GM04504 (cell line): ENCODE results near the gene CCDC91.
"Not testable (repeated sequence)": the region's sequence is repeated elsewhere in the genome, so short reads cannot be mapped to it uniquely, and the experiment has no call there.

ENCODE experiments used
- DNase-seq: peaks from one replicate; pipeline ENCODE4 v3.0.0-alpha.2; 2012; ENCODE audit warnings: low read depth

CCDC91 gene

DNA sequence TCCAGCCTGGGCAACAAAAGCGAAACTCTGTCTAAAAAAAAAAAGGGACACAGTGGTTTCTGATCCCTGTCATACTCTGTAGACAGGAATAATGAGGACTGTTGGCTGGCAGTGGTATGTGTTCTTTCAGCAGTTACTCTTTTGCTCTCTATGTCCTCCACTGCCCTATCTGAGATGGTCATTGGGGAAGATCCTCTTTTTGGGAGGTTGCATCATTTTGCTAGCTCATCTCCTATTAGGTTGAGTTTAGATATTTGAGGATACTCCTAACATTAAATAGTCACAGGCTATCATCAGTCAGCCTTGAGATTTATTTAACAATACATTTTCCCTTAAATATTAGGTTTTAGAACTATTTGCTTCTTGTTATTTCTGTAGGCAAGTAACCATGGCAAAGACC is 5.9 kb upstream of the CCDC91 start:
- DNase-seq, result no peak

DNA sequence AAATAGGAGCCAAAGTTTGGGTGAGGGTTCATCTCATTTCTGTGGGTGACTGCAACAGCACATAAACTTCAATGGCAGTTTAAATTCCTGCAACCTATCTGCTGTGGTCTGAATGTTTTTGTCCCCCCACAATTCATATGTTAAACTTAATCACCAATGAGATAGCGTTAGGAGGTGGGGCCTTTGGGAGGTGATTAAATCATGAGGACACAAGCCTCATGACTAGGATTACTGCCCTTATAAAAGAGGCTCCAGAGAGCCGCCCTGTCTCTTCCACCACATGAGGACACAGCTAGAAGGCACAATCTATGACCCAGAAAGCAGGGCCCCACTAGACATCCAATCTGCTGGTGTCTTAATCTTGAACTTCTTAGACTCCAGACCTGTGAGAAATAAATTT is 3.8 kb upstream of the CCDC91 start:
- no peak for DNase-seq

- DNase-seq, result no peak
These were observed 404 bp upstream of the CCDC91 start for GRCh38 chr12:28189784-28190320.

DNA sequence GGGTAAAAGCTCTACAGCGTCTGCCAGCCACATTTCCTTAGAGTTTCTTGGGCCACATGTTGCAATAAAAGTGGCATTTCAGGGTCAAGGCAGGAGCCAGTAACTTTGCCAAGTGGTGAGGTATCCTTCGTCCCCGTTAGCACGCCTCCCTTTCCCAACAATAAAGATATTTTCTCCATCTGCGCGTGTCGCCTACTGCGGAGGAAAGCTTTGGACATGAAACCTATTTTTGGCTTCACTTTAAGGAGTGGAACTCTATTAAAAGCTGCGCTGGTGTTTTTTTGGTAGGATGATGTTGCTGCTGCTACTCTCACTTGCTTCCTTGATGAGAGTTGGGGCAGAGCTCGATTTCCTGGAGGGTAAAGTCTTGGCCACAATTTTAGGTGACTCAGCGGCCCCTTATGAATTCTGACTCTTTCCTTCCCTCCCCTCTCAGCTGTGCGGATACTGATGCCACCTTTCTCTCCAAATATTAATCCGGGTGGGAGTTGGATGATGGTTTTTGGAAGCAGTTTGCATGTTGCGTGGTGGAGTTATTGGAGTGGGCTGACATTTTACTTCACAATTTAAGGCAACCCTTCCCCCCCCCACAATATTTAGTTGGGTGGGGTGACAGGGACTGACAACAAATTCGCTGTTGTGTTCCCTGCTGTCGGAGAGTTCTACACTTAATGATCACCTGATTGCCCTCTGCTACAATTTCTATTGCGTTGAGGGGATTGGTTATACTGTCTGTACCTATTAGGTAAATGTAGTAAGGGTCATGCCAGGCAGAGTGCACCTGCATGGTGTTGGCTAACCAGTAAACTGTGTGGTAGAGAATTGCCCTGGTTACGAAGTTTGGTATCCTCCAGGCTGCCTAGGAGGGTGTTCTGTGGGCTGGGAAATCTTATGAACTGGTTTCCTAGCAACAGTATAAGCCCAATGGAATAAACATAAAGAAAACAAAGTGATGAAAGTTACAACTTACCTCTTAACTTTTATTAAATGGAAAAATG is 1.1 kb downstream of the CCDC91 start:
- DNase-seq, result peak; percentile 32

DNA sequence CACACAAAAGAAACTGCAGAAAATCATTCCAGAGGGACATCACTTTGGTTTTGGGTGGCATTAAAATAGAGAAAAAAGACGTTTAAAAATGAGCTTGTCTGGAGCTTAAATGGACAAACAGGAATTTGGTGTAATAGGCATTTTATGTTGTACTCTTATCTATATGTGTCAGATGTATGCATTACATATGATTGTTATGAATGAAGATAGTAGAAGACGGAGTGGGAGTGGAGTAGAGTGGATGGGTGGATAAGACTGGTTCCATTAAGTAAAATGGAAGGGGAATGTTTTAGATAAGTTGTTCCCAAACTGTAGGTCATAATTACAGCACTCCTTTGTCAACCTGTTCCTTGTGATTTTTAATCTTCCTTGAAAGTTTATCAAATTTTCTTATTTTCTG is 1.9 kb downstream of the CCDC91 start:
- DNase-seq, result no peak

DNA sequence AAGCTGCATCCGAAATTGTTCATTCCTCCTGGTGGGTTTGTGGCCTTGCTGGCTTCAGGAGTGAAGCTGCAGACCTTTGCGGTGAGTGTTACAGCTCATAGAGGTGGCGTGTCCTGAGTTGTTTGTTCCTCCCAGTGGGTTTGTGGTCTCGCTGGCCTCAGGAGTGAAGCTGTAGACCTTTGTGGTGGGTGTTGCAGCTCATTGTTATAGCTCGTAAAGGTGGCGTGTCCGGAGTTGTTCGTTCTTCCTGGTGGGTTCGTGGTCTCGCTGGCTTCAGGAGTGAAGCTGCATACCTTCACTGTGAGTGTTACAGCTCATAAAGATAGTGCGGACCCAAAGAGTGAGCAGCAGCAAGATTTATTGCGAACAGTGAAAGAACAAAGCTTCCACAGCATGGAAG is 4.4 kb downstream of the CCDC91 start:
- not testable (repeated sequence) for DNase-seq

- DNase-seq, result not testable (repeated sequence)
These were observed 10.9 kb downstream of the CCDC91 start for GRCh38 chr12:28201136-28201535.

- DNase-seq, result no peak
These were observed 12.3 kb downstream of the CCDC91 start for GRCh38 chr12:28202374-28203130.

DNA sequence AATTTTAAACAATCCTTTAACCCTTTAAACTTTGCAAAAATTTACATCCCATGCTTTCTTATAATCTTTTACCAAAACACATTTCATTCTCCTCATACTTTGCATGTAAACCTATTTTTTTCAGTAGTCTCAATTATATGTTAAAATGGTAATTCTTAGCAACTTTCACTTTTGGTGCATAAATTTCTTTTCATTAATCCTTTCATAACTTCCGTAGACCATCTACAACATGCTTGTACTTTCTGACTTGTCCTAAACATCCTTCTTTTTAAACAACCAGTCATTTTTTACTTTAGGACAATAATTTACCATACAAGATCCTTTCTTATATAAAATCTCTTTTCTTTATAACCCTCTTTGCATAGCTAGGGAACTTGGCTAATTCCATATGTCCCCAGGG is 19.5 kb downstream of the CCDC91 start:
- no peak for DNase-seq

- DNase-seq, result no peak
These were observed 21.9 kb downstream of the CCDC91 start for GRCh38 chr12:28212182-28212581.

GRCh38 chr12:28215021-28215420 is 24.8 kb downstream of the CCDC91 start:
- no peak for DNase-seq

GRCh38 chr12:28216016-28216415 is 25.8 kb downstream of the CCDC91 start:
- no peak for DNase-seq

GRCh38 chr12:28217805-28218204 is 27.5 kb downstream of the CCDC91 start:
- DNase-seq, result no peak

- DNase-seq, result no peak
These were observed 28.6 kb downstream of the CCDC91 start for GRCh38 chr12:28218875-28219274.

DNA sequence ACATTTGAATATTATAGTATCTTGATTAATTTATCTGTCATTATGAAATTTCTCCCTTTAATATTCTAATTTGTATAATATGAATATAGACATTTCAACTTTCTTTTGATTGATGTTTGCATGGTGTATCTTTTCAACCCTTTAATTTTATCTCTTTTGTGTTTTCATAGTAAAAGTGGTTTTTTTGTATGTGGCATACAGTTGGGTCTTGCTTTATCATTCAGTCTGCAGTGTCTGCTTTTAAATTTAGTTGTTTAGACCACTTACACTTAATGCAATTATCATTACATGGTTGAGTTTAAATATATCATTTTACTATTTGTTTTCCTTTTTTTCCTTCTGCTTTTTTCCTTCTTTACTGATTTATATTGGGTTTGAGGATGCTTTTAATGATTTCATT is 29.6 kb downstream of the CCDC91 start:
- DNase-seq, result no peak

GRCh38 chr12:28222081-28222700 is 31.9 kb downstream of the CCDC91 start:
- DNase-seq, result no peak

DNA sequence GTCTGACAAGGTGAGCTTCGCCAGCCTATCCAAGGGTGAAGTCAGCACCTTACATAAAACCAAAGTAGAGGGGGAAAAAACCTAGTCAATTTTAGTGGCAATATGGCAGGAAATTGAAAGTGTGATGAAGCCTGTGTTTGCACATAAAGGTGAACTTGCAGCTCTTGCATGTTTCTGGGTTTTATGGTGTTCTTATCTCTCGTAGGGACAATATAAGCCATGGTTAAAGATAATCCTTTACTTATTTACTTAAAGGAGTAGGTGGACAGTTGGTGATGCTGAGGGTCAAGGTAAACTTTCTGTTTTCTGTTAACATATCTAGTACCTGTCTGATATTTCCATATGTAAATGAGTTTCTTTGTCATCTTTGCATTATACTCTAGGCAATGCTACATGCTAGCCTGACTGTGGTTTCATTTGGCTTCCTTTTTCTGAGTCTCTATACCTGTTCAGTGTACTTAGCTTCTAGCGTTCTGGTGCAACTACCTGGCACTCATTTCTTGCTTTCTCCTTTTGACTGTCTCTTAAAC is 32.8 kb downstream of the CCDC91 start:
- DNase-seq, result no peak

GRCh38 chr12:28223858-28224257 is 33.6 kb downstream of the CCDC91 start:
- no peak for DNase-seq

DNA sequence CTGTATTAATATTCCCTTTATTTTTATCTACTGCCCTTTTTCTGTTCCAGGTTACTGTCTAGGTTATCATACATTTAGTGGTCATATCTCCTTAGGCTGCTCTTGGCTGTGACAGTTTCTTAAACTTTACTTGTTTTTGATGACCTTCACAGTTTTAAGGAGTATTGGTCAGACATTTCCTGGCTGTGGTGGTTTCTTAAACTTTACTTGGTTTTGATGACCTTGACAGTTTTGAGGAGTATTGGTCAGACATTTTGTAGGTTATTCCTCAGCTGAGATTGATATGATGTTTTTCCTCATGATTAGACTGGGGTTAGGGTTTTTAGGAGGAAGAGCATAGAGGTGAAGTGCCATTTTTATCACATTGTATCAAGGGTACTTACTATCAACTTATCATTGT is 36.4 kb downstream of the CCDC91 start:
- no peak for DNase-seq

GRCh38 chr12:28227251-28227650 is 37.0 kb downstream of the CCDC91 start:
- no peak for DNase-seq

GRCh38 chr12:28231248-28231647 is 41.0 kb downstream of the CCDC91 start:
- no peak for DNase-seq
